Gastroesophageal sphincter (tissue), 3 donors: ENCODE measurements around the gene COLEC12.

Experiments
- CTCF ChIP-seq, 4 experiments: fragments of 200-600 bp in 2 of 4; fragments of 450-650 bp in 2 of 4; sonication (generic) in 1 of 4; IDR thresholded peaks; one replicate each; pipeline ENCODE4 v1.5.1; 2017 to 2019; ENCODE audit warnings: antibody characterized with exemption in 4 of 4, mild to moderate bottlenecking in 2 of 4, moderate library complexity in 2 of 4
- POLR2A ChIP-seq, 2 donors: fragments of 450-650 bp; IDR thresholded peaks; one replicate each; pipeline ENCODE4 v1.6.1; 2017; ENCODE audit warnings: antibody characterized with exemption in 2 of 2, mild to moderate bottlenecking in 2 of 2, moderate library complexity in 1 of 2

DNA sequence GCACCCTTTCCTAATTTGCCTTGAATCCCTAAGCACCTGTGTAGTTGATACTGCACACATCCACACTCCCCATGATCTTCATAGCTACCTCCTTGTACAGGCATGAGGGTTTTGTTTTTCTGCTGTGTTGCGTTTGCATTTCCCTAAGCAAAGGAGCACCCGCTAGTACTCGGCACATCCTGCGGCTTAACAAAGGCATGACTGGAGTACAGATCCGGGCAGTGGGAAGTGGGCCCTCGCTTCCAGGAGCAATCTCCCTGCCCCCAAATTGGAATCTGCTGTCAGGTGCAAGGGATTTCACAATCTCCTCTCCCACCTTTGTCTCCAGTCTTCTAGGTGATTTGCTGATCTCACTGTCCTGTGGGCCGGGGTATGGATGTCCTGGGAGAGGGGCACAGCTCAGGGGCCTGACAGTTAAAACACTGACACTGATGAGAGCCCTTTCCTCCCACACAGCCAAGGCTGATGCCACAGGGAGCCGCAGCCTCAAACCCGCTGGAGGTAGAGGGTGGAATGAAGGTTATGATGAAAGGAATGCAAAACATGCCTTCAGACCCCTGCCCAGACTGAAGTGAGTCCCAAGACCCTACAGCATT, 133.9 kb downstream of the COLEC12 start:
- TF ChIP-seq CTCF (IDR thresholded peaks at IDR 0.05) (no peak), POLR2A (IDR thresholded peaks at IDR 0.05) (no peak)
